Liver (tissue), 9 donors: ENCODE measurements around the gene RTN4RL2. TPM values are rescaled to one million over a fixed set of nuclear protein-coding genes. Genes with fewer than 3 reads are reported as not detected.

ENCODE experiments used
- DNase-seq: peaks from one replicate; pipeline ENCODE4 v3.0.0-alpha.2; 2017; ENCODE audit warnings: low spot score
- H3K27ac ChIP-seq, 2 donors: one replicate each; pipeline ENCODE4 v1.7.0; 2013; ENCODE audit warnings: inconsistent platforms in 2 of 2, low read length in 2 of 2, control low read depth in 1 of 2, low read depth in 1 of 2, mild to moderate bottlenecking in 1 of 2
- H3K27me3 ChIP-seq, 4 donors: one replicate each; pipeline versions ENCODE4 v1.6.1 to v1.7.0; 2013; ENCODE audit warnings: low read length in 3 of 4, inconsistent platforms in 1 of 4, mild to moderate bottlenecking in 1 of 4, moderate library complexity in 1 of 4; ENCODE audit not compliant: control insufficient read depth in 4 of 4, insufficient read depth in 4 of 4
- H3K36me3 ChIP-seq, 4 donors: one replicate each; pipeline versions ENCODE4 v1.6.1 to v1.7.0; 2013; ENCODE audit warnings: low read length in 3 of 4, mild to moderate bottlenecking in 3 of 4, low read depth in 1 of 4, moderate library complexity in 1 of 4; ENCODE audit not compliant: control insufficient read depth in 4 of 4, insufficient read depth in 3 of 4
- H3K4me1 ChIP-seq, 4 donors: one replicate each; pipeline versions ENCODE4 v1.6.1 to v1.7.0; 2013; ENCODE audit warnings: low read length in 3 of 4, mild to moderate bottlenecking in 3 of 4, moderate library complexity in 1 of 4; ENCODE audit not compliant: control insufficient read depth in 4 of 4, insufficient read depth in 4 of 4
- H3K4me3 ChIP-seq, 3 donors: one replicate each; pipeline versions ENCODE4 v1.6.1 to v1.7.0; 2013; ENCODE audit warnings: low read length in 3 of 3, control low read depth in 1 of 3, low read depth in 1 of 3, mild to moderate bottlenecking in 1 of 3
- H3K9ac ChIP-seq, 2 donors: one replicate each; pipeline ENCODE4 v1.7.0; 2013; ENCODE audit warnings: low read length in 2 of 2, mild to moderate bottlenecking in 2 of 2, moderate library complexity in 2 of 2, control low read depth in 1 of 2, low read depth in 1 of 2
- H3K9me3 ChIP-seq, 4 donors: one replicate each; pipeline versions ENCODE4 v1.6.1 to v1.7.0; 2013; ENCODE audit warnings: low read length in 3 of 4; ENCODE audit not compliant: control insufficient read depth in 4 of 4
- ATF3 ChIP-seq: IDR thresholded peaks from 2 replicates; pipeline ENCODE4 v1.6.1; 2016; ENCODE audit warnings: antibody characterized with exemption
- CTCF ChIP-seq: fragments of 150-350 bp; IDR thresholded peaks from 2 replicates; pipeline ENCODE4 v1.5.1; 2017; ENCODE audit warnings: improper control_type of control experiment, low read depth, low read length; ENCODE audit not compliant: missing input control
- EGR1 ChIP-seq, 2 donors: IDR thresholded peaks; 2 replicates each; pipeline ENCODE4 v1.6.1; 2016 to 2018; ENCODE audit warnings: antibody characterized with exemption in 2 of 2, low read depth in 2 of 2
- FOXA1 ChIP-seq: IDR thresholded peaks from 2 replicates; pipeline ENCODE4 v1.6.1; 2016; ENCODE audit warnings: antibody characterized with exemption
- FOXA2 ChIP-seq: IDR thresholded peaks from 2 replicates; pipeline ENCODE4 v1.6.1; 2016; ENCODE audit warnings: antibody characterized with exemption
- GABPA ChIP-seq, 2 donors: IDR thresholded peaks in 1 of 2; conservative IDR thresholded peaks in 1 of 2; 2 replicates each; pipeline ENCODE4 v1.6.1; 2016; ENCODE audit warnings: antibody characterized with exemption in 2 of 2, mild to moderate bottlenecking in 1 of 2, moderate library complexity in 1 of 2
- HNF4A ChIP-seq, 2 donors: conservative IDR thresholded peaks; 2 replicates each; pipeline ENCODE4 v1.6.1; 2016; ENCODE audit warnings: antibody characterized with exemption in 2 of 2, mild to moderate bottlenecking in 2 of 2
- HNF4G ChIP-seq: IDR thresholded peaks from 2 replicates; pipeline ENCODE4 v1.6.1; 2016; ENCODE audit warnings: antibody characterized with exemption
- JUND ChIP-seq, 2 donors: IDR thresholded peaks; 2 replicates each; pipeline ENCODE4 v1.6.1; 2016; ENCODE audit warnings: antibody characterized with exemption in 2 of 2
- MAX ChIP-seq: IDR thresholded peaks from 2 replicates; pipeline ENCODE4 v1.6.1; 2016; ENCODE audit warnings: antibody characterized with exemption
- NR2F2 ChIP-seq: IDR thresholded peaks from 2 replicates; pipeline ENCODE4 v1.6.1; 2016; ENCODE audit warnings: antibody characterized with exemption
- RAD21 ChIP-seq, 2 donors: IDR thresholded peaks; 2 replicates each; pipeline ENCODE4 v1.6.1; 2016; ENCODE audit warnings: antibody characterized with exemption in 2 of 2, mild to moderate bottlenecking in 2 of 2
- REST ChIP-seq: IDR thresholded peaks from 2 replicates; pipeline ENCODE4 v1.6.1; 2016; ENCODE audit warnings: antibody characterized with exemption, mild to moderate bottlenecking
- RXRA ChIP-seq, 2 donors: IDR thresholded peaks; 2 replicates each; pipeline ENCODE4 v1.6.1; 2017 to 2018; ENCODE audit warnings: antibody characterized with exemption in 2 of 2, mild to moderate bottlenecking in 1 of 2
- SP1 ChIP-seq: IDR thresholded peaks from 2 replicates; pipeline ENCODE4 v1.6.1; 2018; ENCODE audit warnings: antibody characterized with exemption, mild to moderate bottlenecking
- WGBS: extraction: QIAGEN DNeasy Blood & Tissue Kit; methylation state at CpG from one replicate; pipeline ENCODE4 v1.1.7; 2013; 5-methylcytosine and 5-hydroxymethylcytosine counted together
- polyA plus RNA-seq, 2 donors: library from polyadenylated mRNA; stranded (reverse) in 1 of 2; unstranded in 1 of 2; fragments of 200-250 nt in 1 of 2; fragments of >200 nt in 1 of 2; fragmentation: Nextera tagmentation in 1 of 2; extraction: Ambion mirVana in 1 of 2; gene quantifications; one replicate each; pipeline versions ENCODE4 v1.2.1 to v1.2.3, GENCODE V29; 2013 to 2015
- total RNA-seq, 2 donors: library from RNA; depleted of rRNA; stranded (reverse); fragments of >200 nt; gene quantifications; one replicate each; pipeline ENCODE4 v1.2.3, GENCODE V29; 2014
- TF ChIP-seq, protein P1 (sequence below): IDR thresholded peaks from 2 replicates; pipeline ENCODE4 v1.6.1; 2016; ENCODE audit warnings: antibody characterized with exemption
- donor health status: healthy.
- donor health status: healthy.
- donor health status: healthy.
- donor health status: healthy.
- donor health status: healthy.

RTN4RL2 gene
- total and polyA plus RNA-seq, 4 donors = 0.75 to 18.1 (median 3.2) TPM

DNA sequence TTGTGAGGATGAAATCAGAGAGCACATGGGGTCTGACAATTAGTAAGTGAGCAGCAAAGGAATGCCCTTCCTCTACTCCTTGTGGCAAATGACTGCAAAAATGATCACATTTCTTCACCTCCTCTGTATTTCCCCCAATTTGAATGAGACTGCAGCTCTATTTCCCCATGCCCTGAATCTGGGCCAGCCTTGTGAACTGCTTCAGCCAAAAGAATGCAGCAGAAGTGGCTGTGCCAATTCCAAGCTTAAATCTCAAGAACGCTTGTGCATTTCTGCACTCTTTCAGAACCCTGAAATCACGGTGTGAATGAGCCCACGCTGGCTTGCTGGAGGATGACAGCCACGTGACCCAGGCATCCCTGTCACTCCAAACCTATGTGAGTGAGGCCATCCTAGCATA, 43.3 kb upstream of the RTN4RL2 start:
- Histone ChIP-seq H3K9me3 (no peaks in the 10 kb centered on the region), H3K4me1 (peaks cover 0 to 6% (median under 1%) of the 10 kb centered on the region in 4 donors), H3K36me3 (peaks cover 34 to 82% (median 76%) of the 10 kb centered on the region in 4 donors), H3K4me3 (no peak overlapping the region), H3K9ac (no peak overlapping the region), H3K27me3 (no peaks in the 10 kb centered on the region), H3K27ac (no peak overlapping the region)
- DNase-seq = no peak
- TF ChIP-seq FOXA1 (no peak), NR2F2 (no peak), CTCF (no peak), RAD21 (IDR thresholded peaks at IDR 0.05) (no peak), EGR1 (IDR thresholded peaks at IDR 0.05; ENCODE audit: low read depth in 2 of 2) (no peak), SP1 (no peak), JUND (IDR thresholded peaks at IDR 0.05) (no peak), HNF4G (no peak), FOXA2 (no peak), MAX (no peak), GABPA (IDR thresholded peaks at IDR 0.05 in 1 of 2, conservative IDR thresholded peaks at IDR 0.05 in 1 of 2) (no peak), REST (no peak), RXRA (IDR thresholded peaks at IDR 0.05) (no peak), ATF3 (no peak), HNF4A (conservative IDR thresholded peaks at IDR 0.05) (no peak)
- TF ChIP-seq, protein P1, sequence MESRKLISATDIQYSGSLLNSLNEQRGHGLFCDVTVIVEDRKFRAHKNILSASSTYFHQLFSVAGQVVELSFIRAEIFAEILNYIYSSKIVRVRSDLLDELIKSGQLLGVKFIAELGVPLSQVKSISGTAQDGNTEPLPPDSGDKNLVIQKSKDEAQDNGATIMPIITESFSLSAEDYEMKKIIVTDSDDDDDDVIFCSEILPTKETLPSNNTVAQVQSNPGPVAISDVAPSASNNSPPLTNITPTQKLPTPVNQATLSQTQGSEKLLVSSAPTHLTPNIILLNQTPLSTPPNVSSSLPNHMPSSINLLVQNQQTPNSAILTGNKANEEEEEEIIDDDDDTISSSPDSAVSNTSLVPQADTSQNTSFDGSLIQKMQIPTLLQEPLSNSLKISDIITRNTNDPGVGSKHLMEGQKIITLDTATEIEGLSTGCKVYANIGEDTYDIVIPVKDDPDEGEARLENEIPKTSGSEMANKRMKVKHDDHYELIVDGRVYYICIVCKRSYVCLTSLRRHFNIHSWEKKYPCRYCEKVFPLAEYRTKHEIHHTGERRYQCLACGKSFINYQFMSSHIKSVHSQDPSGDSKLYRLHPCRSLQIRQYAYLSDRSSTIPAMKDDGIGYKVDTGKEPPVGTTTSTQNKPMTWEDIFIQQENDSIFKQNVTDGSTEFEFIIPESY = no peak
- 91% methylated on average over 4 of the region's 4 CpGs for WGBS

DNA sequence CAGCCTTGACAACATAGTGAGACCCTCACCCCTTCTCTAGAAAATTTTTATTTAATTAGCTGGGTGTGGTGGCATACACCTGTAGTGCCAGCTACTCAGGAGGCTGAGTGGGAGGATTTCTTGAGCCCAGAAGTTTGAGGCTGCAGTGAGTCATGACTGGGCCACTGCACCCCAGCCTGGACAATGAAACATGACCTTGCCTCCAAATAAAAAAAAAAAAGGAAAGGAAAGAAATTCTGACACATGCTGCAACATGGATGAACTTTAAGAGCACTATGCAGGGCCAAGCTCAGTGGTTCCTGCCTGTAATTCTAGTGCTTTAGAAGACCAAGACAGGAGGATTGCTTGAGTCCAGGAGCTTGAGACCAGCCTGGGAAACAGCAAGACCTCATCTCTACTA, 42.2 kb upstream of the RTN4RL2 start:
- peaks cover 0 to 9% (median 3%) of the 10 kb centered on the region in 4 donors for H3K4me1 ChIP-seq
- no peaks in the 10 kb centered on the region for H3K9me3 ChIP-seq
- no peak for DNase-seq
- no peak overlapping the region for H3K27ac ChIP-seq
- no peak overlapping the region for H3K9ac ChIP-seq
- H3K36me3 ChIP-seq = peaks cover 34 to 78% (median 73%) of the 10 kb centered on the region in 4 donors
- H3K27me3 ChIP-seq = no peaks in the 10 kb centered on the region
- no peak overlapping the region for H3K4me3 ChIP-seq
- TF ChIP-seq MAX (no peak), HNF4G (no peak), EGR1 (IDR thresholded peaks at IDR 0.05; ENCODE audit: low read depth in 2 of 2) (no peak), RXRA (IDR thresholded peaks at IDR 0.05) (no peak), HNF4A (conservative IDR thresholded peaks at IDR 0.05) (no peak), CTCF (no peak), REST (no peak), RAD21 (IDR thresholded peaks at IDR 0.05) (no peak), JUND (IDR thresholded peaks at IDR 0.05) (no peak)
